NCI-H82 treated with DMSO at 0.1 percent for 48 hours (cell line): ENCODE data around the gene SND1.
"Not testable (repeated sequence)": the region's sequence is repeated elsewhere in the genome, so short reads cannot be mapped to it uniquely, and the experiment has no call there.

Source experiments
- DNase-seq: peaks from one replicate; lab custom pipeline; 2025; ENCODE audit not compliant: unreplicated experiment; lab: John Stamatoyannopoulos, UW

The SND1 gene

DNA sequence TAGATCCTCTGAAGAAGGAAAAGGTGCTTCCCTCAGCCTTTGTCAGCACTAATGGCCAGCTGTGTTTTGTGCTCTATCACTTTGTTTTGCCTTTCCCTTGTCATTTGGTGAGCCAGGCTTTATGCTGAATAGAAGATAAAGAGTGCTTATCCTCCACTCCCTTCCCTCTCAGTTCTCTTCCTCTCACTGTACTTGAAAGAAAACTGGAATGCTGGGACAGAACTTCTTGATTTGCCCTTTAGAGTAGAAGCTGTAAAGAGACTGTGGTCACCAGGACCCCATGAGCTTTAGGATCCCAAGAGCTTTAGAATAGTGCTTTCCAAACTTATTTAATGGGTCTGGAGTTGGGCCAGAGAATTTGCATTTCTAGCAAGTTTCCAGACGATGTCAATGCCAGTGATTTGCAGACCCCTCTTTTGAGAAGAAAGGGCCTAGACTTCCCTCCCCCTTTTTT, 297.8 kb downstream of the SND1 start:
- DNase-seq = no peak

DNA sequence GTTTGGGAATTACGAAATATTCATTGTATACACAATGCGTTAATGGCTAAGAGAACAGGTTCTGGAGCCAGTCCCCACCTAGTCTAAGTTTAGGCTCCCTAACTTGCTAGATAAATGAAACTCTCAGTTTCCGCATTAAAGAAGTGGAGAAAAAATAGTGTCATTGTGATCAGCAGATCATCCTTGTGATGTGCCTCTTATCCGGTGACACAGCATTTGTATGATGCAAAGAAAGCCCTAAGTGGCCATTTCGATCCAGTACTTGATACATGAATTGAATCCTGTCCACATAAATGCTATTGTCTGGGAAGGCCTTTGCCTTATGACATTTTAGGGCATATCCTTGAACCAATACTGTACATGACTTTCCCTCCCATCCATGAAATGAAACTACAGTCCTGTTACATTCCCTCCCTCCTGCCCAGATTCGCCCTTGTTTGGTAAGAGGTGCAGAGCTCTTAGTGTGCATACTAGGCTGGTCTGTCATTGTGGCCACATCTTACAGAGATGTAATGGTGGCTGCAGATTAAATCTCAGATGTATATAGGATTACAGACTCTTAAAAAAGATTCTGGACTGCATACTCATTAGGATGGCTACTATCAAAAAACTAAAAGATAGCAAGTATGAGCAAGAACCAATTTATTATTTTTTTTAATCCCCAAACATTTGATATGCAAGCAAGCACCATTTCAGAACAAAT, 298.4 kb downstream of the SND1 start:
- DNase-seq = no peak

DNA sequence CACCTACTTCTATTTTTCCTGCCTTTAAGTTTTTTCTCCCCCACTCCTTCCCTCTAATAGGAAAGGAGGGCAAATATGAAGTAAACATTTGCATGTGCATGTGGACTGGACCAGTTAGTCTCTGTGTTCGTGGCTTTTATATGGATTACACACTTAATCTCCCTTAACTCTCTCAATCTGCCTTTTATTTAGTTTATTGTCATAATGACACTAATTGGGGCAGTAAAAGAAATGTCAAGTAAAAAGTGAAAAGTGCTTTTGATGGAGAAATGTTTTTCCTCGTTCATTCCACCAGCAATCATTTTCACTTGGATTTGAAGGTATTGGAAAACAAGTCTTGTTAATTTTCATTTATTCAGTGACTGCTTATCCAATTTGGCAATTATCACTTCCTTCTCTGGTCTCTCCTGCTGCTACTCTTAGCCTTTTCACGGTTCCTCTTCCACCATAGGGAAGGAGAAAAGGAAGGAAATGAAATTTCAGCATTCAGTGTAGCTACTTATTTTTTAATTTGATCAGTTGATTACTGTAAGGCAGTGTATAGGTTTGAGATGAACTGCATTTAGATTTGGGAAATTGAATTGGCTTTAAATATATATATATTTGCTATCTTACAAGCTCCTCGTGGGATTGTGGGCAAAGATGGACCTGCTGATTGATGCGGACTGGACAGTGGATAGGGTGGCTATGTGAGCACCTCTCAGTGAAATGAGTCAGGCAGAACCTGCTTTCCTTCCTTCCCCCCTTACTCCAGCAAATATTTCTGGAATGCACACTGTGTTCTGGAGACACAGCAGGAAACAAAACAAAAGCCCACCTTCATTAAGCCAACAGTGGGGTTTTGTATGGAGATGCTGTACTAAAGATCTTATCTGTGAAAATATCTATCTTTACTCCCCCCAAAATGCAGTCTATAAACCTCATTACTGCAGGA, 301.7 kb downstream of the SND1 start:
- DNase-seq = peak; percentile 55

- no peak for DNase-seq
Observed at GRCh38 chr7:127954357-127954748, 302.4 kb downstream of the SND1 start.

- DNase-seq = no peak
Observed at GRCh38 chr7:127955051-127955531, 303.1 kb downstream of the SND1 start.

- DNase-seq = no peak
Observed at GRCh38 chr7:127957886-127958285, 305.9 kb downstream of the SND1 start.

DNA sequence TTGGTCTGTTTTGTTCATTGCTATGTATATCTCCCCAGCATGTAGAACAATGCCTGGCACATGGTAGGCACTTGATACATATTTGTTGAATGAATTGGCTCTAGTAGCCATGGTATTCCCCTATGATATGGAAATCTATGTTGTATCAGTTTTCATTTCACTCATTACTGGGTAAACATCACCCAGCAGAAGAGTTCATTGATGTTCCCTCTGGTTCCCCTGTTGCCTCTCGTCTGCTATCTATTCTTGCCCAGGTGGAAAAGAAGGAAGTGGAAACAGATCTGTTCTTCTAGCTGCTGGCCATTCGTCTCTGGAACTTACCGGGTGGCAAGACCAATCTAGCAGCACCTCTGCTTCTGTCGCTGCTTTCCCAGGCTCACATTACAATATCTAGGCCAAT, 307.8 kb downstream of the SND1 start:
- DNase-seq = no peak

DNA sequence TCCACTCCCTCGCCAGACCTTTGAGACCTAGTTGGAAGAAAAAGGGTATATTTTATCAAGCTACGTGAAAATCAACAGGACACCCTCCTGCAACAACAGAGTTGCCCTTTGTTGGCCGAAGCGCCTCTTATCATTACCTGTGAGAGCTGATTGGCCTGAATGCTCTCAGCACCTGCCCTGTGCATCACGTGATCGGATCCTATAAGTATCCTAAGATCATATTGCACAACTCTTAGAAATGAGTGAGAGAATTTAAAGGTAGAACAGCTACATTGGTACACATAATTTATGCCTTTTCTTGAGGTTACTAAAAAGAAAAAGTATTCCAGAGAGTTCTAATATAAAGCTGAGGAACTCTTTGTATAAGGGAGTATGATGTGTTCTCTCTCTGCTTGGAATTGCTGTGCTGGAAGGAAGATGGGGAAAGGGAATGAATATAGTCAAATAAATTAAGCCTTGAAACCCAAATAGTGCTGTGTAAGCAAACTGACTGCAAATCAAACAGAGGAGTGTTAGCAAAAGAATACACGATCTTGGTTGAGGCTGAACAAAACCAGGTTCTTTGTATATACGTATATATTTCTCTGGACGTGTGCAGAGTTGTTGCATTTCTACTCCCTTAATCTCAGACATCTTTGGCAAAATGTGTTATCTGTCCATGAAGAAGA, 309.9 kb downstream of the SND1 start:
- no peak for DNase-seq

DNA sequence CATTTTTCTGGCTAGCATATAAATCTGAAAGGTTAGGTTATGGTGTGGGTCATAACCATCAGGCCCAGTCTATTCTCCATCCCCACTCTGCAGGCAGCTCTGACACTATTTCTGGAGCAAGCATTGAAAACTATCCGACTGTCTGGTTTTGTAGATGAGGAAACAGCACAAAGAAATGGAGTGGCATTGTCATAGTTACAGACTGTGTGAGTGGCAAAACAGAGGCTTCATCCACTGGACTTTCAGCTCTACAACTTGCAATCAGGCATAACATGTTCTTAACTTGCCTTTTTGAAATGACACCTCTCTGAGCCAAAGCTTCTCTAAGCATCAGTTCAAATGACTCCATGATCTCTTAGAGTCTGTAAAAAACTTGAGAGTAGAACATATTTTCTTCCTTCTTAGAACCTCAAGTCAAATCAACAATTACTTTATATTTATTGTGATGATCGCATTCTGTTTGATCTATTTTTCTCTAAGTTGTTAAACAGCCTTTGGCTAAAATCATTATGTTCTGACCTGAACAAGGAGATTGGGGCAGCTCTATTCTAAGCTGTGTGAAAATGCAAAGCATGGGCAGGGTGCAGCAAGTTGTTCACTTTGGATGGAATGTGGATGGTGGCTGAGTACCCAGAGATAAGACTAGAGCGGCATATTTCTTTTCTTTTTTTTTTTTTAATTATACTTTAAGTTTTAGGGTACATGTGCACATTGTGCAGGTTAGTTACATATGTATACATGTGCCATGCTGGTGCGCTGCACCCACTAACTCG, 310.8 kb downstream of the SND1 start:
- no peak for DNase-seq

DNA sequence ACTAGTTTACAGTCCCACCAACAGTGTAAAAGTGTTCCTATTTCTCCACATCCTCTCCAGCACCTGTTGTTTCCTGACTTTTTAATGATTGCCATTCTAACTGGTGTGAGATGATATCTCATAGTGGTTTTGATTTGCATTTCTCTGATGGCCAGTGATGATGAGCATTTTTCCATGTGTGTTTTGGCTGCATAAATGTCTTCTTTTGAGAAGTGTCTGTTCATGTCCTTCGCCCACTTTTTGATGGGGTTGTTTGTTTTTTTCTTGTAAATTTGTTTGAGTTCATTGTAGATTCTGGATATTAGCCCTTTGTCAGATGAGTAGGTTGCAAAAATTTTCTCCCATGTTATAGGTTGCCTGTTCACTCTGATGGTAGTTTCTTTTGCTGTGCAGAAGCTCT, 311.9 kb downstream of the SND1 start:
- DNase-seq = not testable (repeated sequence)

DNA sequence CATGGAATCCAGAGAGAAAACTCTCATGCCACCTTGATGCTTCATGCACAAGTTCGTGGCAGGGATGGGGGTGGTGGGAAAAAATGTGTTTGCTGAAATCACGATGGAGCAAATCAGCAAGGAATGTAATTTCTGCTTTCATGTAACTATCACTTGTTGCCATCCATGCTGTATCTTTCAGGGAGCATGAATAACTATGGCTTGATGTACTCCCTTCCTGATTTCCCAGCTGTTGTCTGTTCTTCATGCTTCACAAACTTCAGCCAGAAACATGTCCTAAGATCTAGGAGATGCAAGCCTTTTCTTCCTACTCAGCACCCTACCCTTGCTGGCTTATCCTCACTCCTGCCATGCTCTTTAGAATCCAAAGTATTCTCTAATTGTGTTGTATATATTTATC, 315.3 kb downstream of the SND1 start:
- no peak for DNase-seq

- DNase-seq = no peak
Observed at GRCh38 chr7:127968547-127968946, 316.6 kb downstream of the SND1 start.

GRCh38 chr7:127973832-127974231, 321.8 kb downstream of the SND1 start:
- DNase-seq = no peak

DNA sequence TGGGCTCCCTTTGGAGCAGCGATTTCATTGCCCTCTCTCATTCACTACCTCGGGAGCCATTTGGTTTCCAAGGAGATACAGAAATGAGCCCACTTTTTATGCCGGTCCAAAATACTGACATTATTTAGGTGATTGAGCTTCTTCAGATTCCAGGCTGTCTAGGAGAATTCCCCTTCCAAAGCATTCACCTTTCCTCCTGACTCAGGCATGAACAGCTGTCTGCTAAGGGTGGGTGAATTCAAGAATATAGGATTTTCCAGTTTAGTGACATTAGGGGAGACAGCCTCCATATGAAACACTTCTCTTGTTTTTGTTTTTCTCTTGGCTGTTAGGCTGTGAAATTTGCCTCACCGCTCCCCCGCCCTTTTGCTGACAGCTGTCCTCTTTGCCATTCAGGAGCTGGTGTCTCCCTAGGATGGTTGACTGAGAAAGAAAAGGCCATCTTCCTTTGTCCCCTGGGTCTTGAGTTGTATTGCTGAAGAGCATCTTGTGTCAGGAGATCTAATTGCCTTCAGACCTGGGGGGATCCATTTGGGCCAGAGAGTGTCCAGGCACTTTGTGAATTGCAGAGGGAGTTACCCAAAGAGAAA, 322.5 kb downstream of the SND1 start:
- DNase-seq = no peak

DNA sequence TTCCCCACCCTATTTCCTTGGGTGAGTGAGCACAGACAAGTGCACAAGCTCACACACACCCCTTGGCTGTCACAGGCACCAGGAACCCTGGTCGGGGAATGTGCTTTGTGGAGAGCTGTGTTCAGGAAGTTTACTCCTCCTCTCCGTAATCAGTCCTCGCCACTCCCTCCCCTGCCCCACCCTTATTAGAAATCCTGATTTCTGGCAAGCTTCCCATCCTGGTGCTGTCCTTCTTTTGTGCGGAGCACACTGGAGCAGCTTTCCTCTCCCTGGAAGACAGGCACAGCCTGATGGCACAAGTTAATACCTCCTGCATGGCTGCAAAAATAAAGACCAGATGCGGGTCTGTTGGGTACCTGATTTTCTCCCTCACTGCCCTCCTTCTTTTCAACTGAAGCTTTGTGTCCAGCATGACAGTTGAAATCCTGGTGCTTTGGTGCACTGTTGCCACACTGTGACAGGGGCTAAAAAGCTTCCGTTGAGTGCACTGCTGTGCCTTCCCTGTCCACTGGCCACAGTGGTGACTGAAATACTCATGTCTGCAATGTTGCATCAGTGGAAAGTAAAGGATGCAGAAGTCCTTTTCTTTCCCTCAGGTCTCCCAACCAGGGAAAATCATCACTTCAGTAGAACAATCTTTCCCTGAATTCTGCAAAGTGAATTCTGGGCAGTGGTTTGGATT, 324.2 kb downstream of the SND1 start:
- peak; percentile 60 for DNase-seq

DNA sequence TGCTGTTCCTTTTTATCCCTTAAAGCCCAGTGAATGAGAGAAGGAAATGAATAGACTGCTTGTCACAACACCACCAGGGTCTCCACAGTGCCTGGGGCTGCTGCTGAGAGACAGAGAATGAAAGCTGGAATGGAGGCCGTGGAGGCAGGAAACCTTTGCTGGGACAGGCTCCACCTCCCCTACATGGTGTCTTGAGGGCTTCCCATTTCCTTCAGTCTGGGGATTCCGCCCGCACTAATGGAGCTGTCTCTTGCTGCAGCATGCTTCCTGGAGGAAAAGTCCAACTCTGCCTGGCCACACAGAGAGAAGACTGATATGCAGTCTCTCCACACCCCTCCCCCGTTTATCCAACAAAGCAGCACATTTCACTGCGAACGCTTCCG, 324.7 kb downstream of the SND1 start:
- no peak for DNase-seq

GRCh38 chr7:127978421-127978820, 326.4 kb downstream of the SND1 start:
- DNase-seq = no peak

GRCh38 chr7:127979113-127979727, 327.2 kb downstream of the SND1 start:
- no peak for DNase-seq

GRCh38 chr7:127979728-127980126, 327.7 kb downstream of the SND1 start:
- DNase-seq = no peak
